Measurements from ENCODE around the gene SLC15A1.

SLC15A1 gene

DNA sequence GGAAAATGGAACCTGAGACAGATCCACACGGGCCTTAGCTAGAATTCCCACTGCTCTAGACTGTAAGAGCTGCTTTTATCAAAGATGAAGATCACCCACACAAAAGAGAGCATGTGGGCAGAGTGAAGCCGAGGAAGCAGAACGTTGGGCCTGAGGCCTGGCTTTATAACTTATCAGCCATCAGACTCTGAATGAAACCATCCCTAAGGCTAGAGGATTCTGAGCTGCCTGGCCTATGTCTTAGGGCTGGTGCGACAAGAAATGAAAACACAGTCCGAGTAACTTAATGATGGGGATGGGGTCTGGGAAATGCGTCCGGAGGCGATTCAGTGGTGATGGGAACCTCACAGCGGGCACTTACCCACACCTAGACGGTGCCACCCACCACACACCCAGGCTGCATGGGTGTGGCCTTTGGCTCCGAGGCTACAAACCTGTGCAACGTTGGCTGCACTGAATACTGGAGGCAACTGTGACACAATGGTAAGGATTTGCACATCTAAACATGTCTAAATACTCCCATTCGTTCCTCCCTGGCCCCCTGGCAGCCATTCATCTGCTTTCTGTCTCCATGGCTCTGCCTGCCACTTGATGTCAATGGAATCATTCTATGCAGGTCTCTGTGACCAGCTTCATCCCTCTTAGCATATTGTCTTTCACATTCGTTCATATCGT lies 62.0 kb downstream of the SLC15A1 start:
- no peak for DNase-seq

DNA sequence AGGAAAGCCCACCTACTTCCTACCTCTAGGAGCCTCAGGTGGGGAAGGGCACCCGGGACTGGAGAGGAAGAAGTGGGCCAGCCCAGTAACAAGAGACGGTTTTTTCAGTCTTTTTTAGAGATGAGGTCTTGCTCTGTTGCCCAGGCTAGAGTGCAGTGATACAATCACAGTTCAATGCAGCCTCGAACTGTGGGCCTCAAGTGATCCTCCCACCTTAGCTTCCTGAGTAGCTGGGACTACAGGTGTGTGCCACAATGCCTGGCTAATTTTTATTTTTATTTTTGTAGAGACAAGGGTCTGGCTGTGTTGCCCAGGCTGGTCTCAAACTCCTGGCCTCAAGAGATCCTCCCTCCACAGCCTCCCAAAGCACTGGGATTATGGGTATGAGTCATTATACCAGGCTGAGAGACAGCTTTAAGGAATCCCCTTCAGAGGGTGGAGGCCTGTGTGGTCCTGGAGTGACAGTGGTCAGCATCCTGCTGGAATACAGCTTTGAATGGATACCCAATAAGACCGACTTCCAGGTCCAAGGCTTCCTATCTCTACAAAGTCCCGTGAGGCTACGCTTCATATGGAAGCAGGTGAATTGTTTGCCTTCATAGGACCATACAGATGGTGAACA lies 63.0 kb downstream of the SLC15A1 start:
- DNase-seq, result no peak

DNA sequence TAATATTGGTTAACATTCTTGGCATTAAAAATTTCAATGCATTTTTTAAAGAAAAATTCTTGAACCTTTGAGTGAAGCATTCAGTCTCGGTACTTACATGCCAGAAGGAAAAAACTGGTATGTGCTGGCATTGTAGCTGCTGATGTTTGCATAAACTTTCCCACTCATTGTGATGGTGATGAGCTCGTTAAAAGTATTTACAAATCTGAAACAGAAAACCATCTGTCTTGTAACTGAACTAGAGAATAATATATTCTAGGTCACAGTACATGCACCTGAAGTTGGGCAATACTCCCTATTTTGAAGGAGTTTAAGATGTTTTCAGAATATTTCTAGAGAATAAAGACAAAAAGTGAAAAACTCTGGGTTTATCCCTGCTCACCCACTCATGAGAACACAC lies 64.1 kb downstream of the SLC15A1 start:
- DNase-seq, result no peak

DNA sequence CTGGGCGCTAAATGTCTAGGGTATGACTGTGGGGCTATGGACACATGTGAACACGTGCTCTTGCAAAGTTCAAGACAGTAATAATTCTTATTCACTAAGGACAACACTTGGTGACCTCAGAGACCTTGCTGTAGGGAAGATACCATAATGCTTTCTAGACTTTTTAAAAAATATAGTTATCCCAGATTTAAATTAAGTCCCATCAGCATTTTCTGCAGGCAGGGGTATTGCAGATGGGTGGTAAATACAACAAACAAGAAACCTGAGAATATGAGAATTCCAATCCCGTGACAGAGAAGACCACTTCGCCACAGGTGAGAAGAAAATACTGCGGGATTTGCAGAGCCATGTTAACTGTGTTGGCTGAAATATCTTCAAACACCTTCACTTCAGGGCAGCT lies 65.2 kb downstream of the SLC15A1 start:
- no peak for DNase-seq

DNA sequence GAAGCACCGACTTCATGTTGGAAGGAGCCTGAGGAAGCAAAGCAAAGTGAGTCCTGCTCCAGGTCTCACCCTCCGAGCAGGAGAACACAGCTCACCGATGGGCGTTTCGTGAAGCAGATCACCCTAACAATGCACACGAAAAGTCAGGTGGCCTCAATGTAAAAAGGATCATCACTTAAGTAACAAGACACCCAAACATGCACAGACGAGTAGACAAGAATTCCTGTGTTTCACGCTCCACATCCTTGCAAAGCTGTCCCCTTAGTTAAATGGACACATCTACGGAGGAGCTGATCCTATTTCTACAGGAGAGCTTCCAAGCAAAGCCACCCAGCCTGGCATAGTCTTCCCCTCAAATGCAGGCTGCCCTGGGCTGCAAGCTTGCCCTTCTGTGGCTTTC lies 66.2 kb downstream of the SLC15A1 start:
- DNase-seq, result no peak

DNA sequence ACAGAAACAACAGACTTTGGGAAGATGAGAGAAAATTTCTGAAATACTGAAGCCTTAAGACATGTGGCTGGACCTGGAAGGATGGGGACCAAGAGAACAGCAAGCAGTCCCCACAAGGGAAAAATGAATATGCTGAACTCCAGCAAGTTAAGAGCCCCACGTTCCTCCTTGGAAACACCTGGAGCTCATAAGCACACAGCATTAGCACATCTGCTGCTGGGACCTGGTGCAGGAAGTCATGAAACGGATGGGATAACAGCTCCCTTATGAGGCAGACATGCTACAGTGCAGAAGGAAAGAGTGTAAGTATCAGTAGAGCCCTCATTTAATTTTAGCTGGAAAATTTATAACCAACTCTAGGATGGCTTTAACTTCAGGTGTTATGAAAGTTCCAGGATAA lies 67.3 kb downstream of the SLC15A1 start:
- no peak for DNase-seq

DNA sequence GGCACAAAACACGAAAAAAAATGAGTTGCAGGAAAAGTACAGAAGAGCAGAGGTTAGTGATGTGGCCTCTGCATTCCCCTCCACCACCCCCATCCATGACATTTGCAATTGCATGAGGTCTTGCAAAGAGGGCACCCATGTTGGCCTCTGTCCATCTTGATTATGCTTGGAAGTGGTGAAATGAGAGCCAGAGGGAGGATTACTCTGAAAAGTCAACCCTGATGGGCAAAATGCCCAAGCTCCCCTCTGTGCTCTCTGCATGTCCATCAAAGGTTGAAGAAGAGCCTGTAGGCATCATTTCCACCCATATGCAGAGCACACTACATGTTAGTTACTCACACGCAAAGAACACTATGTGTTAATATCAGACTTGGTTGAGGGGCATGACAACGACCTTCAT lies 71.4 kb downstream of the SLC15A1 start:
- DNase-seq, result no peak

DNA sequence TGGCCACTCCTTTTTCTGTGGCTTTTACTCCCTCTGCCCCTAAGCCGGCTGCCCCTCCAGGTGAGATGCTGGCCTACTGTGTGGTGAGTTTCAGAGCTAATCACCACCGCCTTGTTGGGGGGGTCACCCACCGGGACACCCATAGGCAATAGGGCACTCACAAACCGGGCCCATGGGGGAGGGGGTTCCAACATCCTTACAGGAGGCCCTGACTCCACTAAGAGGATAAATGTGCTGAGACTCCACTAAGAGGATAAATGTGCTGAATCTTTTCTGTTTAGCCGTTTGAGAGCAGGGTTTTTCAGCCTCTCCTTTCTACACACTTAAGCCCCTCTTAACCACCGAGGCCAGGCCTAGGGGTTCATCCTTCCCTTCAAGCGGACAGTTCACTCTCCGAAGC lies 73.7 kb downstream of the SLC15A1 start:
- DNase-seq, result no peak

DNA sequence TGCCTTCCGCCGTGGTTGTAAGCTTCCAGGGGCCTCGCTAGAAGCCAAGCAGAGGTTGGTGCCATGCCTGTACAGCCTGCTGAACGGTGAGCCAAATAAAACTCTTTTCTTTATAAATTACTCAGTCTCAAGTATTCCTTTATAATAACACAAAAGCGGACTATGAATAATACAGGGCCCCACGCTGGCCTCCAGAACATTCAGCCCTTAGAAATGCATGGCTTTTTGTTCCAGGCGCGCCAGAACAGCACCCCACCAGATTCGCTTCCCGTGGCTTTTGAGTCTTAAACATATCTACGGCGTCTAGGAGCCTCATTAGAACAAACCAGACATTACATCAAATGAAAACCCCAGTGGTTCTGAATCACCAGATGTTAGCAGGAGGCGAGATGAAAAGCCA lies 75.1 kb downstream of the SLC15A1 start:
- DNase-seq, result no peak

DNA sequence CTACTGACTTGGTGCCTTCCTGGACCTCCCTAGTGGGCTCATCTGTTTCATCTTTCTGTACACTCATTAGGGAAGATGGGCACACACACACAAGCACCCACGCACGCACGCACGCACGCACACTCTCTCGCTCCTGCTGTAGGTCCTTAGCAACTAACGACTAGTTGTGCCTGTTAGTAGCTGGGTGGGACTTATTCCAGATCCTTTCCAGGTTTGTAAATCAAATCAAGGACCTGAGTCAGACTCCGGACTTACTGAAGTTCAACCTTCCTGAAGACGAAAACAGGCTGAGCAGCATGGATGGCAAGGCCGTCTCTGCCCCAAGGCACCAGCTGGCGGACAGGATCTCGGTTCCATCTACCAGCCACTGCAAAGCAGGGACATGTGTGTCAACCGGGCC lies 76.2 kb downstream of the SLC15A1 start:
- DNase-seq, result no peak

DNA sequence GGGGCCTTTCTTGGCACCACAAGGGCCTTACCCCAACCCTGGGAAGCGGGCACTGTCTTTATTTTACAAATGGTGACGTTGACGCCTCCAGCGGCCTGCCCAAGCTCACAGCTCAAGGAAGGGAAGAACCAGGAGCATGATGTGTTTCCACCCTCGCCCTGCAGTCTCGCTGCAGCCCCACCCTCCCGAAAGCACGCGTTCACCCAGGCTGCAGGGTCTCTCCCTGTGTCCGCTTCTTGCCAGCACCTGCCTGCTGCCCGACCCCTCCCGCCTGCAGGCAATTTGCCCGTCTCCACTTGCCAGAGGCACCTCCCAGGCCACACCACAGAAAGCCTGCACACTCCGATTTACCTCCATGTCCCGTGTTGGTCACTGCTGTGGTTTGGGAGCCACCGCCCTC lies 76.6 kb downstream of the SLC15A1 start:
- no peak for DNase-seq

DNA sequence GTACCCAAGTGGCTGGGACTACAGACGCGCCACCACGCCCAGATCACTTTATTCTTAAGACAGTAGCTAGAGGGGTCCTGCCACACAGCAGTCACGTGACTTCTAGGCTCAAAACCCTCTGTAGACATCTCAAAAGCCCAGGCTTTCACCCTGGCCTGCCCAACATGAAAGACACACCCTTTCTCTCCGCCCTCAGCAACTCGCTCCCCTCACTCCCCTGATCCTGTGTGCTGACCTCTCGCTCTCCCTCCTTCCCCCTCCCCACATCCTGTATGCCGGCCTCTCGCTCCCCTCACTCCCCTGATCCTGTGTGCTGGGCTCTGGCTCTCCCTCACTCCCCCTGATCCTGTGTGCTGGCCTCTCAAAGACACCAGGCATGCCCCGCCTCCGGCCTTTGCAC lies 77.4 kb downstream of the SLC15A1 start:
- no peak for DNase-seq

DNA sequence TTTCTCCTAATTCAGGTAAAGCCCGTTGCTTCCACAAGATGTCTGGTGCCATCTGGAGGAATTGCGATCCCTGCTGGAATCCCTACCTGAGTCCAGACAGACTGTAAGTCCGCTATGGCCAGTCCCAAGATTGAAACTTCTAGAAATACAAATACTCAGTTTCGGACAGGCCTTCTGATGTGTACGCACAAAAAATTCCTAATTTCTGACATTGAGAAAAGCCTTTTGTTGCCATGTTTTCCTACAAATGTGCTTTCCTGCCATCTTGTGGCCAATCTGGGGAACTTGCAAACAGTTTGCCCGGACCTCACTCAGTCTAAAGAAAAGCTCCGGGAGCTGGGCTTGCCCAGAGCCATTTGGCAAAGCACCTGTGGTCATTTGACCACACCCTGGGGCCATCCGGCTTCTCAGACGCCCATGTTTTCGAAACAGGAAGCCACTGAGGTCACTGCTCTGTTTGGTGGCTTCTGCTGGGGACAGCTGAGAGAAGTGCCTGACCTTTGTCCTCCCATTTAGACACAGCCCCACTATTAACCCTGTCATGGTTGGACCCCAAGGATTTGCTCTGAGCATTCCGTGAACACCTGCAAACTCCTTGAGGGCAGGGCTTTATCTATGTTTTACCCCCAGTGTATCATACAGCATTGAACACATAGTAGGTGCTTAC lies 79.4 kb downstream of the SLC15A1 start:
- DNase-seq, result peak; percentile 66

DNA sequence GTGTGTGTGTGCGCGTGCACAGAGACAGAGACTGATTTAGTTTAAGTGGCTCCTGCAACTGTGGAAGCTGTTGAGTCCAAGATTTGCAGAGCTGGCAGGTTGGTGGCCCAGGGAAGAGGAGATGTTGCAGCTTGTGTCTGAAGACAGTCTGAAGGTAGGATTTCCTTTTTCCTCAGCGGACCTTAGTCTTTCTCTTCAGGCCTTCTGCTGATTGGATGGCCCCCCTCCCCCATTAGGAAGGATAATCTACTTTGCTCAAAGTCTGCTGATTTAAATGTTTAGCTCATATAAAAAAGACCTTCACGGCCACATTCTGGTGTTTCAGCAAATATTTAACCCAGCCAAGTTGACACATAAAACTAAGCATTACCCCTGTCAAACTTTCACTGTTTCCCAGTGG lies 84.3 kb downstream of the SLC15A1 start:
- no peak for DNase-seq

DNA sequence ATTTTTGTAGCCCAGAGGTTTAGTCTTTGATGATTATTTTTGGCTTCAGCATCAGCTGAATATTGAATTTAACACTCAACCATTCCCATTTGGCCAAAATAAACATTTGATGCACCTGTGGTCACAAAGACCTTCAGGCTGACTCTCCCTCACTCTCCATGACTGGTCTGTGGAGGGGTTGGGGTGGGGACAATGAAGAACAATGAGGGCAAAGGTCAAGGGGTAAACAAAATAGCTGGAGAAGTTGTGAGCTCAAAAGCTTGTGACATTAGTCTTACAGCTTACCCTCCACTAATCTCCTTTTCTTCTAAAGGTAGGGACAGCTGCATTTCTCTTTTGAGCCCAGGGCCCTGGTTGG lies 86.9 kb downstream of the SLC15A1 start:
- no peak for DNase-seq

DNA sequence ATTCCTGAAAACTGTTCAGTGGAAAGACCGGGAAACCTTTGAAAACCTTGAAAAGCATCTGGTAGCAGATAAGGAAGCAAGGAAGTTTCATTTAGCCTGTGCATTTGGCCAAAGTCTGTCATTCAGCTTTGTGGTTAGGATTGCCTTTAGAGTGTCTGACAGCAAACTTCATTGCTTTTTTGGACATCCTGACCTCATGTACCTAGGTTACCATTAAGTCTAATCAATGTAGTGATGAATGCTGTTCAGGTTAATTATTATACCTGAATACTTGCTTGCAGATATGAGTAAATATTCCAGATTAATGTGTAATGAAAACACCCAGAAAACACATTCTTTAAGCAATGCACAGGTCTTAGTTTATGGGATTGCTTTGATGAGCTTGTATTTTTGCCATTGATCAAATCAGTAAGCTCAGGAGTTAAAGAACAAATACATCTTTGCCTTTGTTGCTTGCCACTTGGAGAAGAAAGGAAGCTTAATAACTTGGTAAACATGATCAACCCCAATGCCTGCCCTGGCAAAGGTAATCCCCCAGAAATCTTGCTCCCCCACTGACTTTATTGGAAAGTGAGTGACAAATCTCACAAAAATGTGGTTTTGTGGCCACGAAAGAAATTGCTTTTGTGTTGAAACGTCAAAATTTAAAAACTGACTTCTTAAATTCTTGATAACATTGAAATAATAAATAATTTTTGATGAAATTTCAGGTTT lies 87.4 kb downstream of the SLC15A1 start:
- DNase-seq, result no peak

DNA sequence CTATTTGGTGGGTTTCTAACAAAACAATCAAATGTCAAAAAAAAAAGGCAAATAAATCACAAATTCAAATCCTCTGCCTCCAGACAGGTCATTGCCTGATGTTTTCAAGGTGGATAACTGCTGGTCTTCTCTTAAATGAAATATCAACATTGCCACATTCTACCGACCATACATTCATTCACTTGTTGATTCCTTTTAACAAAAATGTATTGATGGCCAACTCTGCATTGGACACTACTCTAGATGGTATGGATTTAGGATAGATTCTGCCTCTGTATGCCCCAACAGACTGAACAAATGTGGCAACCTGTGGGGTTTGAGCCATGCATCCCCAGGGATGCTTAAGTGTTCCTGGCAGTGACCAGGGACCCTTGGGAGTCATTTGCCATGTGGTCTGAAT lies 88.0 kb downstream of the SLC15A1 start:
- no peak for DNase-seq

DNA sequence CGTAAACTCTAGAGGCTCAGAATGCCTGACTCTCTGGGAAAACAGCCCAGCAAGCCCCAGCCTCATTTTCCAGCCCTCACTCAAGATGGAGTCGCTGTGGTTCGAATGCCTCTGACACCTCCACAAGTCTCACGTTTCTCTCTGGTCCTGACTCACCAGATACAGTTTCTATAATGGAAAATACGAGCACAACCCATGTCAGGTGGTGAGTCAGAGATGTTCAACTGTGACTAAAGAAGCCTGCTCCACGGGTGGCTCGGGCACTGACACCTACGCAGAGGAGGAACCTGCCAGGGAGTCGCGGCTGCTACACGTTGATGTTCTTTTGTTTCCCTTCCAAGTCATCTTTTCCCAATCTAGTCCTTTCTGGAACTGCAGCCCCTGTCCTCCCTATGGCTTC lies 88.4 kb downstream of the SLC15A1 start:
- no peak for DNase-seq

DNA sequence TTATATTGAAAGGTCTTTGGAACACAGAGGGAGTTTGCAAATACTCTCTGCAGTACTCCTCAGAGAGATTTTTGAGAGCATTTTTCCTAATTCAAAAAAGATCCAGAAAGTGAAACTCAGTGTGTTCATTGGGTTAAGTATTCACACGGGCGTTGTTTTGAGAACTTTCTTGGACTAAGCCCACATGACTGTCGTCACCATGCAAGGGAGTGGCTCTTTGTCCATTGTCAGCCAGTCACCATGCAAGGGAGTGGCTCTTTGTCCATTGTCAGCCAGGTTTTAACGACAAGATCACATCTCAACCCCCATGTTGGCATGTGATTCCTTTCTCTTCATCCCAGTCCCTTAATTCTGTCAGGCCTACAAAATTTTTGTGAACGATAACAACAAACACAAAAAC lies 94.3 kb downstream of the SLC15A1 start:
- no peak for DNase-seq

DNA sequence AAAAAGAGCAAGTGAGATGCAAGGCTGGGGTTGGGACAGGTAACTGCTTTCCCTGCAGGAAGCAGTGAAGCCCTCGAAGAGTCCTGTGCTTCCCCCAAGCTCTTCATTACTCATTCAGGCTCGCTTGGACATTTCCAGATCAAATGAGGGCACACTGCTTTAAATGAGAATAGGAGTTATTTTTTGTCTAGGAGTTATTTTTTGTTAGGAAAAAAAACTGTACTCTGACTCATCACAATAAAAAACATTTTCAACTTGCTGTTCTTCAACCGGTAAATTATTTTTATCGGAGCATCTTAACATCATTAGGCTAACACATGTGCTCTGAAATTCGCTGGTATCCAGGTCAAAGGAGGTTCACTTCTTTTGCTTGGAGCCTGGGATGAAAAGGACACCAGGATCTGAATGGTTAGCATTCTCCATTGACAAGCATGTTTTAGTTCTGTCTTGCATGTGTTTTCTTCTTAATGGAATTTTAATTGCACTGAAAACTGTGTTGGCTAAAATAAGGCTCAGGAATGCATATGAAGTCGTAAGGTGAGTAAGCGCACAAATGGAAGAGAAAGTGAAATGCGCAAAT lies 94.9 kb downstream of the SLC15A1 start:
- DNase-seq, result no peak

DNA sequence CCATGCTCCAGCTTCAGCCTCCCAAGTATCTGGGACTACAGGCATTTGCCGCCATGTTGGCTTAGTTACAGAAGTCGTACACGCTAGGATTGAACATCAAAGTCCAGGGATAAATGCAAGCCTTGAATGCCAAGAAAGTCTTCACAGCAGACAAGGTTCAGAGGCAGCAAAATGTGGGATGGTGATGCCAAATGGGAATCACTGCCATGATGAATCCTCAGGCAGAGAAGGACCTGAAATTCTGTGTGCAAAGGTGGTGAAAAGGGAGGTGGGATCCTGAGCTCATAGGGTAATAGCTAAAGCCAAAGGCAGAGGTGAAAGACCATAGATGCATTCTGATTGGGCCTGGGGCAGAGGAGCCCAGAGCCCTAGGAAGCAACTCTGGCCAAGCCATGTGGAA lies 96.2 kb downstream of the SLC15A1 start:
- DNase-seq, result no peak

DNA sequence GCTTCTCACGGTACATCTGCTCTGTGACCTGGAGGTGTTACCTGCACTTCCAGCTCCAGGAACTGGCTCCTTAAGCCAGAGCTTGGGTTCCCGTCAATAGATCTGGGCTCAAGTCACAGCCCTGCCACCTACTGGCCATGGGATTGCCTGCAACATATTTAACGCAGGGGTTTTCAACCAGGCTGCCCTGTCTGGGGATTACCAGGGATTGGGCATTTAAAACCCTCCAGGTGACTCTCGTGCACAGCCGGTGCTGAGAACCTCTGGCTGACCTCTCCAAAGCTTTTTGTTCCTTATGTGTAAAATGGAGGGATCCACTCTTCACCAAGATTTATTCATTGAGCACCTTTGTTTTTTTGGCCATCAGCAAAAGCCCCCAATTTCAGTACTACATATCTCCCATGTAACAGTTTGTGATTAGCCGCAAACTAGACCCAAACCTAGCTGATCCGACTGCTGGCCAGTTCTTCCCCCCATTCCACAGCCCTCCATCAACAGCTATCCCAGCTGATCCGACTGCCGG lies 98.9 kb downstream of the SLC15A1 start:
- peak; percentile 48 for DNase-seq

DNA sequence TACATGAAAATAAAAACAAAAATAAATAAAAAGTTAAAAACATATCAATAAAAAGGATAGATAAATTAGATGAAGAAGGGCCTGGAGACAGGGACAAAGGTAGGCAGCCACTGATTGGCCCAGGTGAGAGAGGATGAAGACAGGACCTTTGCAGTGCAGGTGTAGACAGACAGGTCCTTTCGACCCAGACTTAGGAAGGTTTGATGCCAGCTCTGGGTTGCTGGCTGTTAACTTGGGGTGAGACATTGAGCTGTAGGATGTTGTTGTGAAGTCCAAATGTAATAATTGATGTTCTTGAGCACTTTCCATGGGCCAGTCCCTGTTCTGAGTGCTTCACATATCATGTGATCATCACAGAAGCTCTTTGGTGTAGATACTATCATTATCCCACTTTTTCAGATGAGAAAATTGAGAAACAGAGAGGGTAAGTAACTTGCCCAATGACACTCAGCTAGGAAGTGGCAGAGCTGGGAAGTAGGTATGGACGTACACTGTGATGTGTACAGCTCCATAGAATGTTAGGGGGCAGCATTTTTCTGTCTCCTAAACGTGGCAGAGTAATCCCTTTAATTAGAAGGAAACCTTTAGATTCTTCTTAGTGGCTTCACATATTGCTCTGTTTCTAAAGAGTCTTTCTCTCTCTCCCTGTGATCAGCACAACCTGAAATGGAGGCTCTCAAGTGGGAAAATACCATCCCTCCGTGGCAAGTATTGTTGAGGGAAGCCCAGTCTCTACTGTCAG lies 99.6 kb downstream of the SLC15A1 start:
- no peak for DNase-seq

Data from NCI-H1694 treated with DMSO at 0.1 percent for 48 hours (cell line).